ENCODE data around the gene NASP. TPM values are rescaled to one million over a fixed set of nuclear protein-coding genes. Genes with fewer than 3 reads are reported as not detected.
"Not testable (repeated sequence)": the region's sequence is repeated elsewhere in the genome, so short reads cannot be mapped to it uniquely, and the experiment has no call there.

The NASP gene
- total and polyA plus RNA-seq, 9 donors, result 60.4 to 122 (median 83.0) TPM

- DNase-seq, result no peak
- no peak overlapping the region for H3K27ac ChIP-seq
- intact Hi-C loops (cut with DNase I), result loop anchor here in 1 of 4 donors (10.0 kb wide), 2 partner anchors 242 to 572 kb away; partner anchors contain the start of genes HECTD3, MUTYH, TOE1 and UROD
- no peak overlapping the region for H3K4me3 ChIP-seq
- no peaks in the 10 kb centered on the region for H3K36me3 ChIP-seq
- TF ChIP-seq POLR2A (IDR thresholded peaks at IDR 0.05) (no peak), CTCF (IDR thresholded peaks at IDR 0.05) (no peak), EP300 (IDR thresholded peaks at IDR 0.05) (no peak)
- WGBS, 3 donors, result 75 to 78% (median 77%) methylated on average over 4 of the region's 4 CpGs
- H3K9me3 ChIP-seq, result no peaks in the 10 kb centered on the region
- no peaks in the 10 kb centered on the region for H3K27me3 ChIP-seq
- H3K4me1 ChIP-seq (ENCODE audit: insufficient read depth), result peaks cover 11% of the 10 kb centered on the region
Measured at GRCh38 chr1:45586769-45587168, 2.9 kb downstream of the NASP start.

- no peaks in the 10 kb centered on the region for H3K27me3 ChIP-seq
- H3K27ac ChIP-seq, result no peak overlapping the region
- H3K4me3 ChIP-seq, result no peak overlapping the region
- 52 to 58% (median 57%) methylated on average over 1 of the region's 1 CpG for WGBS, 3 donors
- H3K9me3 ChIP-seq, result no peaks in the 10 kb centered on the region
- TF ChIP-seq EP300 (IDR thresholded peaks at IDR 0.05) (no peak), POLR2A (IDR thresholded peaks at IDR 0.05) (no peak), CTCF (IDR thresholded peaks at IDR 0.05) (no peak)
- no peaks in the 10 kb centered on the region for H3K36me3 ChIP-seq
- intact Hi-C loops (cut with DNase I), result loop anchor here in 1 of 4 donors (10.0 kb wide), 2 partner anchors 245 to 575 kb away; partner anchors contain the start of genes HECTD3, MUTYH, TOE1 and UROD
- peaks cover 11% of the 10 kb centered on the region for H3K4me1 ChIP-seq (ENCODE audit: insufficient read depth)
- no peak for DNase-seq
Measured at GRCh38 chr1:45589861-45590260, 6.0 kb downstream of the NASP start.

GRCh38 chr1:45594412-45594811 is 10.6 kb downstream of the NASP start:
- 82 to 86% (median 83%) methylated on average over 4 of the region's 4 CpGs for WGBS, 3 donors
- Histone ChIP-seq H3K27me3 (no peaks in the 10 kb centered on the region), H3K4me3 (no peak overlapping the region), H3K36me3 (no peaks in the 10 kb centered on the region), H3K9me3 (no peaks in the 10 kb centered on the region), H3K27ac (no peak overlapping the region), H3K4me1 (ENCODE audit: insufficient read depth) (peaks cover 2% of the 10 kb centered on the region)
- DNase-seq, result no peak
- intact Hi-C loops (cut with DNase I), result no loop called here
- TF ChIP-seq EP300 (IDR thresholded peaks at IDR 0.05) (no peak), POLR2A (IDR thresholded peaks at IDR 0.05) (no peak), CTCF (IDR thresholded peaks at IDR 0.05) (no peak)

DNA sequence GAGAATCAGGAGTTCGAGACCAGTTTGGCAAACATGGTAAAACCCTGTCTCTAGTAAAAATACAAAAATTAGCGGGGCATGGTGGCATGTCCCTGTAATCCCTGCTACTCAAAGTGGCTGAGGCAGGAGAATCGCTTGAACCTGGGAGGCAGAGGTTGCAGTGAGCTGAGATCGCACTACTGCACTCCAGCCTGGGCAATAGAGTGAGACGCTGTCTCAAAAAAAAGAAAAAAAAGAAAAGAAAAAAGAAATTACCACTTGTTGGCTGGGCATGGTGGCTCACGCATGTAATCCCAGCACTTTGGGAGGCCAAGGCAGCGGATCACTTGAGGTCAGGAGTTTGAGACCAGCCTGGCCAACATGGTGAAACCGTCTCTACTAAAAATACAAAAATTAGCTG is 12.9 kb downstream of the NASP start:
- H3K27me3 ChIP-seq; DNase-seq; H3K4me3 ChIP-seq; H3K9me3 ChIP-seq; H3K27ac ChIP-seq; H3K4me1 ChIP-seq (ENCODE audit: insufficient read depth); H3K36me3 ChIP-seq; intact Hi-C loops (cut with DNase I): not testable (repeated sequence)
- WGBS, 3 donors, result 94 to 98% (median 97%) methylated on average over 8 of the region's 8 CpGs

- 96 to 99% (median 98%) methylated on average over 2 of the region's 2 CpGs for WGBS, 3 donors
- H3K36me3 ChIP-seq, result no peaks in the 10 kb centered on the region
- intact Hi-C loops (cut with DNase I), result no loop called here
Measured at GRCh38 chr1:45604239-45604638, 20.4 kb downstream of the NASP start.

More at GRCh38 chr1:45604239-45604638, 20.4 kb downstream of the NASP start:
- Histone ChIP-seq H3K9me3 (no peaks in the 10 kb centered on the region), H3K4me1 (ENCODE audit: insufficient read depth) (no peaks in the 10 kb centered on the region), H3K27ac (no peak overlapping the region), H3K27me3 (no peaks in the 10 kb centered on the region), H3K4me3 (no peak overlapping the region)
- no peak for TF ChIP-seq EP300 (IDR thresholded peaks at IDR 0.05)
- TF ChIP-seq POLR2A (IDR thresholded peaks at IDR 0.05), result no peak
- TF ChIP-seq CTCF (IDR thresholded peaks at IDR 0.05), result no peak
- no peak for DNase-seq

All from ovary (tissue), 9 donors.